ENCODE measurements around the gene KRT25. TPM values are rescaled to one million over a fixed set of nuclear protein-coding genes. Genes with fewer than 3 reads are reported as not detected.
A peak's percentile ranks its signal among the peaks of the same experiment; 100 is the strongest.

KRT25 gene
- total and polyA plus RNA-seq, 2 experiments from 2014 or later = not detected

DNA sequence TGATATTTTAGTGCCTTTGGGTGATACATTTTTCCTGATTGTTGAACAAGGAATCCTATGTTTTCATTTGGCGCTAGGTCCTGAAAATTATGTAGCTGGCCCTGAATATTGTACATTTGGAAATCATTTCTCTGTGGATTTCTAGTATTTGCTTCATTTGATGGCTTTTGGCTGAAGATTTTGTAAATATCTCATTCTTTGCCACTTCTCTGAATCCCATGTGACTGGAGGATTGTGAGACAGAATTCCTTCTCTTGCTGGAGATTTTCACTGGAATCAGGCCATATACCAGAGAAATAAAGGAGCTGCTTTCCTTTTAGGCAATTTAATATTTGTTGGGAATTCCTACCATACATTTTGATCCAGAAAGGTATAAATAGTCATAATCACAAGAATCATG, 36.0 kb upstream of the KRT25 start:
- TF ChIP-seq, protein P1, sequence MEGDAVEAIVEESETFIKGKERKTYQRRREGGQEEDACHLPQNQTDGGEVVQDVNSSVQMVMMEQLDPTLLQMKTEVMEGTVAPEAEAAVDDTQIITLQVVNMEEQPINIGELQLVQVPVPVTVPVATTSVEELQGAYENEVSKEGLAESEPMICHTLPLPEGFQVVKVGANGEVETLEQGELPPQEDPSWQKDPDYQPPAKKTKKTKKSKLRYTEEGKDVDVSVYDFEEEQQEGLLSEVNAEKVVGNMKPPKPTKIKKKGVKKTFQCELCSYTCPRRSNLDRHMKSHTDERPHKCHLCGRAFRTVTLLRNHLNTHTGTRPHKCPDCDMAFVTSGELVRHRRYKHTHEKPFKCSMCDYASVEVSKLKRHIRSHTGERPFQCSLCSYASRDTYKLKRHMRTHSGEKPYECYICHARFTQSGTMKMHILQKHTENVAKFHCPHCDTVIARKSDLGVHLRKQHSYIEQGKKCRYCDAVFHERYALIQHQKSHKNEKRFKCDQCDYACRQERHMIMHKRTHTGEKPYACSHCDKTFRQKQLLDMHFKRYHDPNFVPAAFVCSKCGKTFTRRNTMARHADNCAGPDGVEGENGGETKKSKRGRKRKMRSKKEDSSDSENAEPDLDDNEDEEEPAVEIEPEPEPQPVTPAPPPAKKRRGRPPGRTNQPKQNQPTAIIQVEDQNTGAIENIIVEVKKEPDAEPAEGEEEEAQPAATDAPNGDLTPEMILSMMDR (IDR thresholded peaks at IDR 0.05; ENCODE audit: low read depth, low read length) = no peak
- H3K4me3 ChIP-seq = no peak overlapping the region
- no peak overlapping the region for H3K27ac ChIP-seq
- H3K9me3 ChIP-seq (ENCODE audit: low read depth) = no peaks in the 10 kb centered on the region
- no peaks in the 10 kb centered on the region for H3K4me1 ChIP-seq (ENCODE audit: low read depth)
- no peaks in the 10 kb centered on the region for H3K36me3 ChIP-seq
- H3K27me3 ChIP-seq = peaks cover 14% of the 10 kb centered on the region
- DNase-seq (ENCODE audit: low read depth in 1 of 2, low spot score in 1 of 2) = no peak

DNA sequence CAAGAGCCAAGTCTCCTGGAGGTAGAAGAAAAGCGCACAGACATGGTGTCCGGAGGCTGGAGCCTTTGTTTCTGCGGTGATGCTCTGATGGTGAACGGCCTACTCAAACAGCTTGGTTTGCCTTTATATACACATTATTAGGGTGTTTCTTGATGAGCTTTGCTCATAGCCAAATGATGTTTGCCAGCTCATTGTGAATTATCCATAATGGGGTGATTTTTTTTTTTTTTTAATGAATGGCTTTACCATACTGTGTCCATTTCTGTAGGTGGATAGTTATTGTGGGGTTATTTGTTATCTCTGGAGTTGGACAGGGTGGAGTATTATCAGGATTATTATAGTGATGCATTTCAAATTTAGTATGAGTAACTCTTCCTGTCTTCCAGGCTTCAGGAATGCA, 27.3 kb upstream of the KRT25 start, which contains the start of gene KRT27:
KRT27 (minus strand) TSS at position 101 of the 400 bp plus-strand sequence; CDS start at position 44, 57 bp downstream.
- no peaks in the 10 kb centered on the region for H3K36me3 ChIP-seq
- H3K27me3 ChIP-seq = peaks cover 16% of the 10 kb centered on the region

DNA sequence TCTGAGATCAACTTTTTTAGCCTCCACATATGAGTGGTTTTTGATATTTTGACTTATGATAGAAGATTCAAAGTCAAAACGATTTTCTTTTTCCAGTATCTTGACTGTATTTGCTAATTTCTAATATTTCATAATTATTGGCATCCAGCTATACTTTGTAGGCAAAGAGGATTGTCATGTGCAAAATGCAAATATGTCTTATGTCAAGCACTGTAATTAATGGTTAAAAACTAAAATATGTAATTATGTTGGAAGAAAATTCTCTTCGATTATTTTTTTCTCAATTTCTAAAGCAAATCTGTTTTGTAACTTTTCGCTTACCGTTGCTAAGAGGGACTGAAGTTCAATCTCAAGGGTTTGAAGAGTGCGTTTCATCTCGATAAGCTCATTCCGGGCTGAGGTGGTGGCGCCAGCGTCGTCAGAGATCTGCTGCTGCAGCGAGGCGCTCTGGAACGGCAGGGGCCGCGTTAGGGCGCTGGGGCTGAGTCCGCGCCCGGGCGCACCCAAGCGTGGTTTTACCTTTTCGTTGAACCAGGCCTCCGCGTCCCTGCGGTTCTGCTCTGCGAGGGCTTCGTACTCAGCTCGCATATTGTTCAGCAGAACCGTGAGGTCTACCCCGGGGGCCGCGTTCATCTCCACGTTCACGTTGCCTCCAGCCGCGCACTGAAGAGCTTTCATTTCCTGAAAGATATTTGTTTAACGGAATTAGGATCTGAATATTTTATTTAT, 24.2 kb upstream of the KRT25 start:
- TF ChIP-seq, protein P1 (IDR thresholded peaks at IDR 0.05; ENCODE audit: low read depth, low read length) = no peak
- Histone ChIP-seq H3K9me3 (ENCODE audit: low read depth) (no peaks in the 10 kb centered on the region), H3K27me3 (peaks cover 17% of the 10 kb centered on the region), H3K4me1 (ENCODE audit: low read depth) (no peaks in the 10 kb centered on the region), H3K27ac (no peak overlapping the region), H3K36me3 (no peaks in the 10 kb centered on the region), H3K4me3 (no peak overlapping the region)
- peak in 1 of 2 donors; percentile 17 for DNase-seq (ENCODE audit: low read depth in 1 of 2, low spot score in 1 of 2)

More for the DNA sequence above, 27.3 kb upstream of the KRT25 start, which contains the start of gene KRT27:
- H3K27ac ChIP-seq = no peak within 1 kb of the TSS
- H3K9me3 ChIP-seq (ENCODE audit: low read depth) = no peaks in the 10 kb centered on the region
- H3K4me3 ChIP-seq = no peak within 1 kb of the TSS
- DNase-seq (ENCODE audit: low read depth in 1 of 2, low spot score in 1 of 2) = no peak
- TF ChIP-seq, protein P1 (IDR thresholded peaks at IDR 0.05; ENCODE audit: low read depth, low read length) = no peak
- no peaks in the 10 kb centered on the region for H3K4me1 ChIP-seq (ENCODE audit: low read depth)

DNA sequence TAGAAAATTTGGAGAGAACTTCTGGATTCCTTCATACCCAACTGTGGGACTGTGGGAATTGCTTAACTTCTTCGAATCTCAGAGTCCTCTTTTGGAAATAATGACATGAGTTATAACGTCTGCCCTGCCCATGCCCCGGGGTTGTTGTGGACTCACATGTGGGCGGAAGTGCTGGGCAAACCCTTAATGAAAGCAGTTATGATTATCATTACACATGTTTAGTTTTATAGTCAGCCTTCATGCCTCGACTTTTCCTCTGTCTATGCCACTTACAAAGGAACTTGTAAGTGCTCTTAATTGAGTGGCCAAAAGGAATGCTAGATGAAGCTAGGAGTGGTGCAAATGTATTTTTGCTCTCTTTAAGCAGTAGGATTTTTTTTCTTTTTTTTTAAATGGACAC, 23.3 kb upstream of the KRT25 start:
- no peak for DNase-seq (ENCODE audit: low read depth in 1 of 2, low spot score in 1 of 2)
- TF ChIP-seq, protein P1 (IDR thresholded peaks at IDR 0.05; ENCODE audit: low read depth, low read length) = no peak
- H3K4me3 ChIP-seq = no peak overlapping the region
- H3K36me3 ChIP-seq = no peaks in the 10 kb centered on the region
- H3K9me3 ChIP-seq (ENCODE audit: low read depth) = no peaks in the 10 kb centered on the region
- H3K4me1 ChIP-seq (ENCODE audit: low read depth) = no peaks in the 10 kb centered on the region
- H3K27me3 ChIP-seq = peaks cover 17% of the 10 kb centered on the region
- no peak overlapping the region for H3K27ac ChIP-seq

DNA sequence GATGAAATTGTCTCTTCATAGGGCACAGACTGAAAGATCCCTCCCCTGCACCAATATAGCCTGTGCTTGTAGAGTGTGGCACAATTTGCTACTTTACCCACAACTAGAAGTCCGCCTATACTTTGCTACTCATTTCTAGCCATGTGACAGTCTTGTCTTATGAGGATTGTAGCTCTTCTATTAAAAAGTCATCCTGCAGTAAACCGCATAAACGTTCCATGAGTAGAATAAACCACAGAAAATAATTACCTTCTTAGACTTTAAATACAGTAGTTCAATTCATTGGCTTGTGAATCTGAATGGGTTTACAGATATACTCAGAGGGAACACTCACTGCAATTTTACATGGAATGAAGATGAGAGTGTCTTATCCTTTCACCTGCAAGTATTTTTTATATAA, 22.8 kb upstream of the KRT25 start:
- TF ChIP-seq, protein P1 (IDR thresholded peaks at IDR 0.05; ENCODE audit: low read depth, low read length) = no peak
- no peak overlapping the region for H3K4me3 ChIP-seq

More for the DNA sequence above, 22.8 kb upstream of the KRT25 start:
- no peak for DNase-seq (ENCODE audit: low read depth in 1 of 2, low spot score in 1 of 2)
- Histone ChIP-seq H3K27ac (no peak overlapping the region), H3K36me3 (no peaks in the 10 kb centered on the region), H3K9me3 (ENCODE audit: low read depth) (no peaks in the 10 kb centered on the region), H3K27me3 (peaks cover 17% of the 10 kb centered on the region), H3K4me1 (ENCODE audit: low read depth) (no peaks in the 10 kb centered on the region)
